Activated CD4-positive, alpha-beta T cell treated with anti-CD3 and anti-CD28 coated beads for 36 hours (primary cell): ENCODE results near the gene RBMS3. TPM values are rescaled to one million over a fixed set of nuclear protein-coding genes. Genes with fewer than 3 reads are reported as not detected.

ENCODE experiments used
- ATAC-seq: fragments of 200-7000 bp; cut with Tn5 transposase; one replicate; pipeline ENCODE4 v1.10.0; 2021; ENCODE audit warnings: mild to moderate bottlenecking, moderate library complexity
- CTCF ChIA-PET: fragments of 350-600 bp; sonication (Branson Sonifier 250); formaldehyde crosslinking; loops from one replicate; lab custom pipeline; 2021; ENCODE audit warnings: antibody characterized with exemption; lab: Charles Lee
- POLR2A ChIA-PET: fragments of 350-600 bp; sonication (Branson Sonifier 250); formaldehyde crosslinking; loops from one replicate; lab custom pipeline; 2021; ENCODE audit warnings: antibody characterized with exemption, inconsistent platforms; lab: Charles Lee
- DNase-seq: peaks from one replicate; pipeline ENCODE4 v3.0.0-alpha.2; 2020
- H3K27ac Mint-ChIP-seq: one replicate; pipeline ENCODE4 v1.8.0; 2021; ENCODE audit warnings: mixed read lengths
- H3K27me3 Mint-ChIP-seq: one replicate; pipeline ENCODE4 v1.8.0; 2021; ENCODE audit warnings: mixed read lengths
- H3K36me3 Mint-ChIP-seq: one replicate; pipeline ENCODE4 v1.8.0; 2021; ENCODE audit warnings: low read depth, mixed read lengths
- H3K4me1 Mint-ChIP-seq: one replicate; pipeline ENCODE4 v1.8.0; 2021; ENCODE audit warnings: mixed read lengths
- H3K4me3 Mint-ChIP-seq: one replicate; pipeline ENCODE4 v1.8.0; 2021; ENCODE audit warnings: mild to moderate bottlenecking, moderate library complexity, mixed read lengths
- H3K9me3 Mint-ChIP-seq: one replicate; pipeline ENCODE4 v1.8.0; 2021; ENCODE audit warnings: low read depth, mixed read lengths
- intact Hi-C, 2 experiments: fragments of 100-400 bp; cut with DNase I in 1 of 2; cut with micrococcal nuclease in 1 of 2; formaldehyde crosslinking; loops; one replicate each; pipeline versions ENCODE4 v1.14.2 to v1.15.1; 2022 to 2024; cut with DNase I, micrococcal nuclease
- total RNA-seq, 2 experiments: library from RNA; stranded (reverse); gene quantifications; one replicate each; pipeline ENCODE4 v1.2.3, GENCODE V29; 2021

RBMS3 gene
- total RNA-seq, 2 experiments from 2014 or later: 1.5 to 2.0 TPM

DNA sequence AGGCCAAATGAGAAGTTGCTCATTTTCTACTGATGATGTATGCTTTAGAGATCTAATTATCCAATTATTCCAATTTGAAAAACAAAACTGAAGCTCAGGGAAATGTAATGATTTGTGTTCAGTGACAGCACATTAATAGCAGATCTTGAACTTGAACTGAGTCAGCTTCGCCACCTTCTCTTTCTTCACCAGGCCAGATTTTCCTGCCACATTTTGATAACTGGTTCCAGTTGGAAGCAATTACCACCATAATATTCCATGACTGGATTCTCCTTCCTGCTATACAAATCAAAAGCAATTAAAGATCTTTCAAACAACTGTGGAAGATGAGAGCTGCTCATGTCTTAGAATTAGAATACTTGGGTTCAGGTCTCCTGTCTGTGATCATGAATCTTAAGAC, 334.1 kb downstream of the RBMS3 start:
- DNase-seq: no peak
- Mint-ChIP-seq H3K4me3 (no peak overlapping the region), H3K27me3 (peaks cover 2% of the 10 kb centered on the region), H3K4me1 (no peaks in the 10 kb centered on the region), H3K36me3 (no peaks in the 10 kb centered on the region), H3K27ac (no peak overlapping the region), H3K9me3 (no peaks in the 10 kb centered on the region)
- no peak for ATAC-seq
- intact Hi-C loops: no loop called here
- ChIA-PET POLR2A (no interaction called here), CTCF (no interaction called here)

DNA sequence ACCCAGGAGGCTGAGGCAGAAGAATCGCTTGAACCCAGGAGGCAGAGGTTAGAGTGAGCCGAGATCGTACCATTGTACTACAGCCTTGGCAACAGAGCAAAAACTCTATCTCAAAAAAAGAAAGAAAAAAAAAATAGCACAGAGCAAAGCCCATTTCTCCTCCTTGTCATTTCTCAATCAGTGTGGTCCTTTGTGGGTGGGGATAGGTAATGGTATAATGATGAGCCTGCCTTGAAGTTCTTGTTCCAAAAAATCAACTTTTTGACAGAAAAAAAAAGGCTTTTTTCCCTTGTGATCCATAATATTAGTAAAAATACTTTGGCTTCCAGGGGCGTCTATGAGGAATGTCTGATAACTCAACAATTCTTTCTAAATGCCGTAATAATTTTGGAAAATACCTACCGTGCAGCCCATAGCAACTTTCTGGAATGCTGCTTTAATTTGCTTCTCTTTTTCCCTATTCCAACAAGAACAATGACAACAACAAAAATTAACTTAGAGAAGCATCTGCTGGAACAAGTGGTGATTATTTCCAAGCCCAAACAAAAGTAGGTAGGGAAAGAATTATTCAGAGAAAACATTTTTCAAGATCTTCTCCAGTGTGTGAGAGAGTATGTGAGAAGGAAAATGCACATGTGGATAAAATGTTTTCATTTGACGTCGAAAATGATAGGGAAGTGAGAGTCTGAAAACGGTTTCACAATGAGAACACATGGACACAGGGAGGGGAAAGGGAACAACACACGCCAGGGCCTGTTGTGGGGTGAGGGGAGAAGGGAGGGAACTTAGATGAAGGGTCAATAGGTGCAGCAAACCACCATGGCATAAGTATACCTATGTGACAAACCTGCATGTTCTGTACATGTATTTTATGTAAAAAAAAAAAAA, 337.8 kb downstream of the RBMS3 start:
- peaks cover 2% of the 10 kb centered on the region for H3K27me3 Mint-ChIP-seq
- ATAC-seq: no peak
- H3K4me1 Mint-ChIP-seq: no peaks in the 10 kb centered on the region
- H3K27ac Mint-ChIP-seq: no peak overlapping the region
- CTCF ChIA-PET: interaction anchor here (0.7 kb wide), 1 partner anchor 1002 kb away, joined by 3 read pairs; no protein-coding TSS in a partner anchor
- no peak for DNase-seq
- H3K4me3 Mint-ChIP-seq: no peak overlapping the region
- no peaks in the 10 kb centered on the region for H3K36me3 Mint-ChIP-seq
- POLR2A ChIA-PET: no interaction called here
- intact Hi-C loops: no loop called here
- H3K9me3 Mint-ChIP-seq: no peaks in the 10 kb centered on the region

DNA sequence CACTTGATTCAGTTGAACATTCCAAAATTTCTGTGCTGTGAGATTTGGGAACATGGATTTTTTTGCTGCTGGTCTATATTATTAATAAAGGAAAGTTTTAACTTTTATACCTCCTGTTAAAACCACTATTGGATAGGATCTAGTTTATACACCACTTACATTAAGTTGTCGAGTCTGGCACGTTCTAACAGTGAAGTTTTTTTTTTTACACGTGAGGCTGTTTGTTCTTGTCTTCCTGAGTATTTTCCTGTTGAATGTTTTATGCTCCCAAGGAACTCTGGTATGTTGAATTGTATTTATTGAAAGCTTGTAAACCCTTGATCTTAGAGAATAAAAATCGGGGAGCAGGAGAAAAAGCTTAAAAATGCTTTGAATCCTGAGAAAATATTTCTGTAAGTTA, 338.8 kb downstream of the RBMS3 start:
- Mint-ChIP-seq H3K27me3 (peaks cover 2% of the 10 kb centered on the region), H3K36me3 (no peaks in the 10 kb centered on the region), H3K9me3 (no peaks in the 10 kb centered on the region), H3K4me1 (no peaks in the 10 kb centered on the region), H3K4me3 (no peak overlapping the region), H3K27ac (no peak overlapping the region)
- no peak for DNase-seq
- no peak for ATAC-seq
- intact Hi-C loops: no loop called here
- ChIA-PET CTCF (interaction anchor here (0.7 kb wide), 1 partner anchor 1003 kb away, joined by 3 read pairs; no protein-coding TSS in a partner anchor), POLR2A (no interaction called here)

DNA sequence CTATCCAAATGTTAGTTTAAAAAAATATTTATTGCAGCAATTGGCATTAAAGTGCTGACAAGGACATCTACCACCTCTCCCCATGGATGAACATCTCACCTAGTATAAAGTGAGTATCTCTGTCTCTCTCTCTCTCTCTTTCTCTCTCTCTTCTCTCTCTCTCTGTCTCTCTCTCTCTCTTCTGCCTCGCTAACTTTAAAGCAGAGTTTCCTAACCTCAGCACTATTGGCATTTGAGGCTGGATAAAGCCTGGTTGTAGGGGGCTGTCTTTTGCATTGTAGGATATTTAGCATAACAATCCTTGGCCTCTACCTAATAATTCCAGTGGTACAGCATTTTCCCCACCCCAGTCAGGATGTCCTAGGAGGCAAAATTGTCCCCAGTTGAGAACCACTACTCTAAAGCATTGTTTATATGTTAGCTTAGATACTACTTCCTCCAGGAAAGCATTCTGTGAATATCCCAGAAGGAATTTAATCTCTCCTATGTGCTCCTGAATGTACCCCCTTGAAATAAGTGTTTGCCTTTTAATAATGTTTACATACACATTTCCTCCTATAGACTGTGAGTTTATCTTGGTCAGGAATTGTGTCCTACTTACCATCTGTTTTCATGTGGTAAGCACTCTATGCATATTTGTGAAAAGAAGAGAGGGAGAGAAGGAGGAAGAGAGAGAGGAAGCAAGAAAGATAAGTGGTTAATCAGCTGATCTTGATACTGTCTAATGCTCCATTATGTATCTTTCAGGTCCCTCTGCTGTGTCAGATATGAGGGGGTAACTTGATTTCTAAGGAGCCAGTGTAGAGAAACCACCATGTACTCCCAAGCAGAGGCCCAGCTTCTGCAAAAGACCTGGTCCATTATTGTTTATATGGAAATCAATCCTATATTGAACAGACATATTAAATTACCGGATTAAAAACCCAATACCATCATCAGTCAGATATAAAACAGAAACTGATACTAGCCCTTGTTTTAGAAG, 346.6 kb downstream of the RBMS3 start:
- intact Hi-C loops: no loop called here
- Mint-ChIP-seq H3K27me3 (no peaks in the 10 kb centered on the region), H3K9me3 (no peaks in the 10 kb centered on the region), H3K4me1 (no peaks in the 10 kb centered on the region), H3K27ac (no peak overlapping the region), H3K4me3 (no peak overlapping the region), H3K36me3 (no peaks in the 10 kb centered on the region)
- CTCF ChIA-PET: no interaction called here
- no peak for ATAC-seq
- DNase-seq: no peak
- POLR2A ChIA-PET: no interaction called here

DNA sequence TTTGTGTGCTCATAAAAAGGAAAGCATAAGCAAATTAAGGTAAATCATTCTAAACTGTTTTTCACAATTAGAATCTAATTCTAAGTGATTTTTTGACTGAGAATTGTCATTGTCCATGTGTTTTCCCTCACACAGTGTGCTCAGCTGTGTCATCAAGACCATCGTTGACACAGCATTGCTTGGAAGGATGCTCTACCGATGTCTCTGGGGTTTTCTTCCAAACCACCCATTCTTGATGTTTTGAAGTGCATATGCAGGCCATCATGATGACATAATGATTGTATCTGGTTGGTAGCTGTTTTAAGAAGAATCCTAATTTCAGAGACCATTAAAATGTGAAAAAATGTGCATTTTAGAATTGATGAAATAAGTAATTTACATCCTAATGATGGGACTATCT, 347.9 kb downstream of the RBMS3 start:
- Mint-ChIP-seq H3K9me3 (no peaks in the 10 kb centered on the region), H3K36me3 (no peaks in the 10 kb centered on the region), H3K27me3 (no peaks in the 10 kb centered on the region), H3K4me1 (no peaks in the 10 kb centered on the region), H3K27ac (no peak overlapping the region), H3K4me3 (no peak overlapping the region)
- intact Hi-C loops: no loop called here
- ATAC-seq: no peak
- CTCF ChIA-PET: no interaction called here
- DNase-seq: no peak
- POLR2A ChIA-PET: no interaction called here

DNA sequence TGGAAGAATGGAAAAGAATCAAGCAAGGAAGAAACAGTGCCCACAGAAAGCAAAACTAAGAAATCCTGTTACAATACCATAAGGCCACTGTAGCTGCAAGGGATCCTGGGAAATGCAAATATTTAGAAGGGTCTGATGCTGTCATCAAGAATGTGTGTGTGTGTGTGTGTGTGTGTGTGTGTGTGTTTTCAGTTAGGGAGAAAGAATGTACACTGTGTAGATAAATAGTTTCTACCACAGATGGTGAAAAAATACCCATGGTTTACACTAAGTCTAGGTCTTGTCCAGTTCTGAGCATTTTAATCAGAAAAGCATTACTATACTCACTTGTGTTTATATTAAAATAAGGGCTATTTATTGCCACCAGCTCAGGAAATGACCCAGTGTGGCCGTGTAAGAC, 355.0 kb downstream of the RBMS3 start:
- DNase-seq (no peak), ATAC-seq (no peak)
- no peaks in the 10 kb centered on the region for H3K4me1 Mint-ChIP-seq
- no peaks in the 10 kb centered on the region for H3K9me3 Mint-ChIP-seq
- intact Hi-C loops: no loop called here
- no peaks in the 10 kb centered on the region for H3K36me3 Mint-ChIP-seq
- no peak overlapping the region for H3K4me3 Mint-ChIP-seq
- H3K27me3 Mint-ChIP-seq: no peaks in the 10 kb centered on the region
- no peak overlapping the region for H3K27ac Mint-ChIP-seq
- ChIA-PET CTCF (no interaction called here), POLR2A (no interaction called here)

DNA sequence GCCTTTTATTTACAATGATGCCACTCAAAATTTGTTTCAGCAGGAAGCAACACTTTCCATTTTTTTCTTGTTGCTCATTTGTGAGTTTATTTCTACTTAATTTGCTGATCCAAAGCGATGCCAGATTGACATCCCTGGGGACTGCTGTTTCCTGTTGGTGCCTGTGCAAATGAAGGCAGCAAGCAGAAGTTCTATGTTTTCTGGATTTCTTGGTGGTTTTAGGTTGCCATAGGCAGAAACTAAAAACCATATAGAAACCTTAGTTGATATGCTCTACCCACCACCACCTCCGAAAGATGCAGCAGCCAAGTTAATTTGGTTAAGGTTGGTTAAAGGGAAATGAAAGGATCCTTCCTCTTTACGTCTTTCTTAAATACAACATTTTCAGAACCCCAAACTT, 356.2 kb downstream of the RBMS3 start:
- DNase-seq (no peak), ATAC-seq (no peak)
- Mint-ChIP-seq H3K36me3 (no peaks in the 10 kb centered on the region), H3K27me3 (no peaks in the 10 kb centered on the region), H3K4me1 (no peaks in the 10 kb centered on the region), H3K4me3 (no peak overlapping the region), H3K9me3 (no peaks in the 10 kb centered on the region), H3K27ac (no peak overlapping the region)
- CTCF ChIA-PET: interaction anchor here (0.7 kb wide), 1 partner anchor 143 kb away, joined by 3 read pairs; no protein-coding TSS in a partner anchor
- POLR2A ChIA-PET: no interaction called here
- intact Hi-C loops: no loop called here

DNA sequence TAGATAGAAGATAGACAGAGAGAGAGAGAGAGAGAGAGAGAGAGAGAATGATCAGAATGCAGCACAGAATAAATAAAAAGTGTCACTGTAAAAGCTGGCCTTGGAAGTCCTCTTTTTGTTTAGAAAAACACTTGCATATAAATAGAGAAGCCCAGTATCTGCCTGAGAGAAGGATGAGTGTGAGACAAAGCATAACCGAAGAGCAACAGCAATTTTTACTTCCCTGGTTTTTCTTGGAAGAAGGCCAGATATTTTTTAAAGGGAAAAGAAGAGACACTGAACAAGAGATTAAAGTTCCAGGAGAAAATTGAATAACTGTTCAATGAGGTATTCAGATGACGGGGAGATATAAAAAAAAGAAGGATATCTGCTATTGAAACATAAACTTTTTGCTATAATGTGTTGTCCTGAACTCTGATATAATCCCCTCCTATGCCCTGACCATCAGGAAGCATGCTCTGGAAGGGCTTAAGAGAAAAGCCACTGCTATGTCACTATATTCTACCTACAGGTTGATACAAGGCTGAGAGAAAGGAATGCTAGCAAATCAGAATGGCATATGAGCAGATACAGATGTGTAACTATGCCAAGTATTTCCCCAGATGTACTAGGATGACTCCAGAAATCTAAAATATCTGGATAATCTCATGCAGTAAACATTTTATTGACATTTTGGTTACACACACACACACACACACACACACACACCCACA, 358.9 kb downstream of the RBMS3 start:
- no peak for DNase-seq
- Mint-ChIP-seq H3K4me1 (no peaks in the 10 kb centered on the region), H3K4me3 (no peak overlapping the region), H3K36me3 (no peaks in the 10 kb centered on the region), H3K9me3 (no peaks in the 10 kb centered on the region), H3K27ac (no peak overlapping the region), H3K27me3 (no peaks in the 10 kb centered on the region)
- POLR2A ChIA-PET: no interaction called here
- intact Hi-C loops: no loop called here
- ATAC-seq: no peak
- CTCF ChIA-PET: no interaction called here

DNA sequence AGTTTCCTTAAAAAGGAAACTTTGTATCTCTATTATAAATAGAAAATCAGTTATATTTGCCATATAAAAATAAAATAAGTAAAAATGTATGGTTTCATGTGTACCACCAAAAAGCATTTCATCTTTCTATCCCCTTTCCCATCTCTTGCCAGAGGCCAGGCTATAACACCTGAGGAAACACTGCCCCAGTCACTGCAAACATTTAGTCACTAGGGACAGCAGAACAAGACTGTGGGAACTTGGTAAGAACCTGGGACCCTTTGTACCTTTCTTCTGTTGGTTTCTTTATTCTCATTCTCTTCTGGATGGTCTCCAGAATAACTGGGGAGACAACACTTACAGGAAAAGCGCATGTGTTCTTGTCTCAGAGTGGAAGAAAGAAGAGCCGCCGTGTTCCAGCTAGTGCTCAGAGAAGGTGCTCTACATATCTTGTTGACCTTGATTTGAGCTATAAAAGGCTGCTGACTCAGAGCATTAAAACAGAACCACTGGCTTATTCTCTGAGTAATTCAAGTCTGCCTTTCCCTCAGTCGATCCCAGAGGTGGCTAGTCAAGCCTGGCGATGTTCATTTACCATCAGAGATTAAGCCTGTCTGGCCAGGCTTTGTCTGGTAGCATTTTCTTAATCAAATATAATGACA, 361.6 kb downstream of the RBMS3 start:
- Mint-ChIP-seq H3K36me3 (no peaks in the 10 kb centered on the region), H3K27ac (no peak overlapping the region), H3K27me3 (no peaks in the 10 kb centered on the region), H3K4me1 (no peaks in the 10 kb centered on the region), H3K9me3 (no peaks in the 10 kb centered on the region), H3K4me3 (no peak overlapping the region)
- intact Hi-C loops: no loop called here
- CTCF ChIA-PET: no interaction called here
- POLR2A ChIA-PET: no interaction called here
- no peak for ATAC-seq
- DNase-seq: no peak

DNA sequence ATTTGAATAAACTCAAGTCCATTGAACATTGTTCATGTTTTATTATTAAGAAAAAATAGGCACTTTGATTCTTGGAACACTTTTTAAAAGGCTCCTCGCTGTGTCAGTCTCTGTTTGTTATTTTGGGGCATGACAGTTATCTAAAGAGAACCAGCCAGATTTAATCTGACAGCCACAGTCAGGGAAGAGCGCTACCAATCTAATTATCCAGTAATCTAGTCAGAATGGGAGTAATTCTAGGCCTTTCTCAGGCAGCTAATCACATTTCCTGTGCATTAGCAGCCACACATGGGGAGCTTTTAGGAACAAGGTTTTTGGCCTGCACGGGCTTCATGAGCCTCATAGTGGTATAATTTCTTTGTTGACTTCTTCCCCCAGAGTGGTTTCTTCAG, 362.2 kb downstream of the RBMS3 start:
- H3K27ac Mint-ChIP-seq: no peak overlapping the region
- no peaks in the 10 kb centered on the region for H3K4me1 Mint-ChIP-seq
- intact Hi-C loops: no loop called here
- CTCF ChIA-PET: no interaction called here
- ATAC-seq: no peak
- POLR2A ChIA-PET: no interaction called here
- no peak for DNase-seq
- peaks cover 2% of the 10 kb centered on the region for H3K27me3 Mint-ChIP-seq
- H3K36me3 Mint-ChIP-seq: no peaks in the 10 kb centered on the region
- no peak overlapping the region for H3K4me3 Mint-ChIP-seq
- H3K9me3 Mint-ChIP-seq: no peaks in the 10 kb centered on the region

DNA sequence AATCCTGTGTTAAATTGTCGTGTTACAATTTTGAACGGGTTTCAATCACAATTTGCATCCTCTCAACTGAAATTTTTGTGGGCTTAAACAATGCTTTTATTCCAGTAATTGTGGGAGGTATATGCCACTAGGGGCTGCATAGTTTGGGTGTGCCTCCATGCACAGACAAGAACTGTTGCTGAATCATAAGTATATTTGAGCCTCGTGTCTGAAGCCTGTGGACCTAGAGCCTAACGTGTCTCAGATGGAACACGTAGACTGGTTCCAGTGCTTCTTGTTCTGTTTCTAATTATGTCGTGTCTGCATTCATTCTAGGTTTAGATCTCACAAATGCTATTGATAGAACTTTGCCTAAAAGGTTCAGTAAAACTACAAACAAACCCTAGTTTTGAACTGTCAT, 363.4 kb downstream of the RBMS3 start:
- no peaks in the 10 kb centered on the region for H3K36me3 Mint-ChIP-seq
- H3K4me3 Mint-ChIP-seq: no peak overlapping the region
- ATAC-seq (no peak), DNase-seq (no peak)
- intact Hi-C loops: no loop called here
- no peaks in the 10 kb centered on the region for H3K9me3 Mint-ChIP-seq
- ChIA-PET POLR2A (no interaction called here), CTCF (no interaction called here)
- no peak overlapping the region for H3K27ac Mint-ChIP-seq
- peaks cover 2% of the 10 kb centered on the region for H3K27me3 Mint-ChIP-seq
- H3K4me1 Mint-ChIP-seq: no peaks in the 10 kb centered on the region
